PC-9 (cell line): ENCODE results near the gene EIF3CL.
"Not testable (repeated sequence)": the region's sequence is repeated elsewhere in the genome, so short reads cannot be mapped to it uniquely, and the experiment has no call there.

Experiments
- CTCF ChIP-seq: fragments of 200-600 bp; sonication (generic); conservative IDR thresholded peaks from 2 replicates; pipeline ENCODE4 v1.6.1; 2017; ENCODE audit warnings: mixed run types, antibody characterized with exemption, mild to moderate bottlenecking, moderate library complexity
- EZH2 ChIP-seq: fragments of 200-600 bp; sonication (generic); IDR thresholded peaks from 2 replicates; pipeline ENCODE4 v1.8.0; 2017; ENCODE audit warnings: antibody characterized with exemption, low read depth

GRCh38 chr16:28363408-28363807, 40.2 kb downstream of the EIF3CL start, which contains the start of gene NPIPB6:
- not testable (repeated sequence) for TF ChIP-seq CTCF, EZH2
